CD4-positive, alpha-beta T cell (primary cell): ENCODE measurements around the gene TAS2R38. TPM values are rescaled to one million over a fixed set of nuclear protein-coding genes. Genes with fewer than 3 reads are reported as not detected.
A peak's percentile ranks its signal among the peaks of the same experiment; 100 is the strongest.

Experiments used
- ATAC-seq: fragments of 200-7000 bp; cut with Tn5 transposase; one replicate; pipeline ENCODE4 v1.10.0; 2022; ENCODE audit warnings: mild to moderate bottlenecking; ENCODE audit not compliant: poor library complexity
- CTCF ChIA-PET: fragments of 350-600 bp; sonication (Branson Sonifier 250); formaldehyde crosslinking; loops from one replicate; lab custom pipeline; 2021; ENCODE audit warnings: antibody characterized with exemption, inconsistent platforms; lab: Charles Lee
- POLR2A ChIA-PET: fragments of 350-600 bp; sonication (Branson Sonifier 250); formaldehyde crosslinking; loops from one replicate; lab custom pipeline; 2021; ENCODE audit warnings: antibody characterized with exemption, inconsistent platforms; lab: Charles Lee
- DNase-seq, 14 experiments: peaks; one replicate each; pipeline ENCODE4 v3.0.0-alpha.2; 2013 to 2020; ENCODE audit warnings: mixed read lengths in 2 of 14
- H3K27ac ChIP-seq, 2 donors: one replicate each; pipeline versions ENCODE4 v1.5.1 to v1.7.0; 2013; ENCODE audit warnings: low read length in 2 of 2, low read depth in 1 of 2, mild to moderate bottlenecking in 1 of 2
- H3K27me3 ChIP-seq, 2 experiments: 1 replicate in 1 of 2; 2 replicates in 1 of 2; pipeline versions ENCODE4 v1.6.1 to v1.7.0; 2013; ENCODE audit warnings: low read length in 2 of 2, control low read depth in 1 of 2, mild to moderate bottlenecking in 1 of 2, moderate library complexity in 1 of 2; ENCODE audit not compliant: insufficient read depth in 2 of 2, control insufficient read depth in 1 of 2
- H3K36me3 ChIP-seq: one replicate; pipeline ENCODE4 v1.6.1; 2013; ENCODE audit warnings: low read length, control low read depth; ENCODE audit not compliant: insufficient read depth
- H3K4me1 ChIP-seq: one replicate; pipeline ENCODE4 v1.6.1; 2013; ENCODE audit warnings: low read length, control low read depth; ENCODE audit not compliant: insufficient read depth
- H3K4me3 ChIP-seq: one replicate; pipeline ENCODE4 v1.5.1; 2013; ENCODE audit warnings: mild to moderate bottlenecking, low read length, moderate library complexity
- H3K9me3 ChIP-seq, 2 experiments: 1 replicate in 1 of 2; 2 replicates in 1 of 2; pipeline versions ENCODE4 v1.6.1 to v1.7.0; 2013; ENCODE audit warnings: low read length in 2 of 2, mild to moderate bottlenecking in 2 of 2, control low read depth in 1 of 2, moderate library complexity in 1 of 2; ENCODE audit not compliant: control insufficient read depth in 1 of 2, insufficient read depth in 1 of 2
- H3K27ac Mint-ChIP-seq: one replicate; pipeline ENCODE4 v1.8.0; 2020; ENCODE audit warnings: mixed read lengths
- H3K27me3 Mint-ChIP-seq: one replicate; pipeline ENCODE4 v1.8.0; 2021; ENCODE audit warnings: mixed read lengths
- H3K36me3 Mint-ChIP-seq: one replicate; pipeline ENCODE4 v1.8.0; 2021; ENCODE audit warnings: low read depth, mixed read lengths
- H3K4me1 Mint-ChIP-seq: one replicate; pipeline ENCODE4 v1.8.0; 2021; ENCODE audit warnings: low read depth, mixed read lengths
- H3K4me3 Mint-ChIP-seq: one replicate; pipeline ENCODE4 v1.8.0; 2020; ENCODE audit warnings: mild to moderate bottlenecking, mixed read lengths
- H3K9me3 Mint-ChIP-seq: one replicate; pipeline ENCODE4 v1.8.0; 2020; ENCODE audit warnings: mixed read lengths
- CTCF ChIP-seq: fragments of 200-600 bp; IDR thresholded peaks from one replicate; pipeline ENCODE4 v1.8.0; 2022; ENCODE audit warnings: antibody characterized with exemption, mild to moderate bottlenecking
- intact Hi-C, 2 experiments: fragments of 100-400 bp; cut with DNase I in 1 of 2; cut with micrococcal nuclease in 1 of 2; formaldehyde crosslinking; loops; one replicate each; pipeline versions ENCODE4 v1.15.1 to v1.9.0; 2023 to 2025; cut with DNase I, micrococcal nuclease
- total RNA-seq, 174 experiments: library from RNA in 2 of 174; stranded (reverse) in 2 of 174; gene quantifications; one replicate each; pipeline ENCODE4 v1.2.3 and lab custom pipeline; 2021 to 2026

TAS2R38 gene
- total RNA-seq, 2 experiments from 2014 or later: not detected

- no peak overlapping the region for H3K27ac Mint-ChIP-seq
- no peak overlapping the region for H3K4me3 Mint-ChIP-seq
- Histone ChIP-seq H3K4me1 (no peaks in the 10 kb centered on the region), H3K27me3 (no peaks in the 10 kb centered on the region), H3K9me3 (no peaks in the 10 kb centered on the region), H3K36me3 (no peaks in the 10 kb centered on the region), H3K4me3 (no peak overlapping the region), H3K27ac (no peak overlapping the region)
- intact Hi-C loops: no loop called here
- DNase-seq: peak in 3 of 14 experiments; percentile 10 to 37 (median 30)
- no peaks in the 10 kb centered on the region for H3K27me3 Mint-ChIP-seq
- TF ChIP-seq CTCF: no peak
- no peaks in the 10 kb centered on the region for H3K36me3 Mint-ChIP-seq
- ATAC-seq: no peak
- ChIA-PET CTCF (no interaction called here), POLR2A (no interaction called here)
- no peaks in the 10 kb centered on the region for H3K4me1 Mint-ChIP-seq
- H3K9me3 Mint-ChIP-seq: no peaks in the 10 kb centered on the region
These were observed 17.5 kb downstream of the TAS2R38 start for GRCh38 chr7:141956084-141956483.

GRCh38 chr7:141954334-141954733 is 19.2 kb downstream of the TAS2R38 start:
- no peaks in the 10 kb centered on the region for H3K27me3 ChIP-seq
- H3K9me3 Mint-ChIP-seq: no peaks in the 10 kb centered on the region
- H3K4me1 ChIP-seq: no peaks in the 10 kb centered on the region
- intact Hi-C loops: no loop called here
- no peaks in the 10 kb centered on the region for H3K9me3 ChIP-seq
- H3K4me3 Mint-ChIP-seq: no peak overlapping the region
- ATAC-seq: no peak
- H3K4me3 ChIP-seq: no peak overlapping the region
- H3K27me3 Mint-ChIP-seq: no peaks in the 10 kb centered on the region
- H3K27ac ChIP-seq: no peak overlapping the region
- DNase-seq: no peak
- CTCF ChIA-PET: no interaction called here
- H3K36me3 ChIP-seq: no peaks in the 10 kb centered on the region
- no peaks in the 10 kb centered on the region for H3K36me3 Mint-ChIP-seq
- H3K27ac Mint-ChIP-seq: no peak overlapping the region
- no peaks in the 10 kb centered on the region for H3K4me1 Mint-ChIP-seq
- no peak for TF ChIP-seq CTCF
- POLR2A ChIA-PET: no interaction called here

GRCh38 chr7:141952461-141952860 is 21.1 kb downstream of the TAS2R38 start:
- POLR2A ChIA-PET: no interaction called here
- Histone ChIP-seq H3K4me3 (no peak overlapping the region), H3K4me1 (no peaks in the 10 kb centered on the region), H3K27ac (no peak overlapping the region), H3K9me3 (no peaks in the 10 kb centered on the region), H3K27me3 (no peaks in the 10 kb centered on the region), H3K36me3 (no peaks in the 10 kb centered on the region)
- Mint-ChIP-seq H3K4me3 (no peak overlapping the region), H3K27ac (no peak overlapping the region), H3K4me1 (no peaks in the 10 kb centered on the region), H3K9me3 (no peaks in the 10 kb centered on the region), H3K27me3 (no peaks in the 10 kb centered on the region), H3K36me3 (no peaks in the 10 kb centered on the region)
- CTCF ChIA-PET: no interaction called here
- DNase-seq (no peak), ATAC-seq (no peak)
- intact Hi-C loops: no loop called here
- TF ChIP-seq CTCF: no peak
